GM21423 (cell line): Measurements from ENCODE around the gene PLEKHN1.

ENCODE experiments used
- ATAC-seq: cut with Tn5 transposase; IDR thresholded peaks from one replicate; pipeline ENCODE4 v1.9.1; 2021; ENCODE audit warnings: mild to moderate bottlenecking, moderate library complexity; ENCODE audit not compliant: unreplicated experiment

Gene PLEKHN1

GRCh38 chr1:960363-961131 is 5.7 kb upstream of the PLEKHN1 start, which contains the start of gene KLHL17:
KLHL17 (plus strand) TSS chr1:960584; CDS start chr1:960694, 110 bp downstream.
- ATAC-seq = no peak

- no peak for ATAC-seq
Measured at GRCh38 chr1:961132-961669, 5.1 kb upstream of the PLEKHN1 start.

GRCh38 chr1:962381-963300 is 3.6 kb upstream of the PLEKHN1 start:
- ATAC-seq = no peak

GRCh38 chr1:963301-963651 is 3.0 kb upstream of the PLEKHN1 start:
- no peak for ATAC-seq

GRCh38 chr1:963746-964525 is 2.3 kb upstream of the PLEKHN1 start:
- ATAC-seq = no peak

GRCh38 chr1:964691-965525 is 1.4 kb upstream of the PLEKHN1 start:
- no peak for ATAC-seq

- ATAC-seq = no peak
Measured at GRCh38 chr1:965526-966134, 652 bp upstream of the PLEKHN1 start.

GRCh38 chr1:966704-967300 is 520 bp downstream of the PLEKHN1 start:
- peak; percentile 66 for ATAC-seq

GRCh38 chr1:967466-968343 is 1.4 kb downstream of the PLEKHN1 start:
- no peak for ATAC-seq

- no peak for ATAC-seq
Measured at GRCh38 chr1:969260-969855, 3.1 kb downstream of the PLEKHN1 start.

GRCh38 chr1:970242-970972 is 4.1 kb downstream of the PLEKHN1 start:
- ATAC-seq = no peak

GRCh38 chr1:970973-971730 is 4.9 kb downstream of the PLEKHN1 start:
- ATAC-seq = no peak

- no peak for ATAC-seq
Measured at GRCh38 chr1:971751-972506, 5.6 kb downstream of the PLEKHN1 start.

GRCh38 chr1:972726-973458 is 6.6 kb downstream of the PLEKHN1 start:
- ATAC-seq = no peak
